H9 (cell line): Measurements from ENCODE around the gene IDI2. TPM values are rescaled to one million over a fixed set of nuclear protein-coding genes. Genes with fewer than 3 reads are reported as not detected.
A peak's percentile ranks its signal among the peaks of the same experiment; 100 is the strongest.

Experiments
- DNase-seq: peaks from one replicate; pipeline ENCODE4 v3.0.0-alpha.2; 2017
- H2AFZ ChIP-seq: one replicate; pipeline ENCODE4 v1.6.1; 2013; ENCODE audit warnings: mild to moderate bottlenecking, low read length, control low read depth, moderate library complexity
- H2AK5ac ChIP-seq: 2 replicates; pipeline ENCODE4 v1.6.1; 2013; ENCODE audit warnings: low read length, control low read depth, mixed read lengths; ENCODE audit not compliant: insufficient read length
- H2BK120ac ChIP-seq: one replicate; pipeline ENCODE4 v1.6.1; 2013; ENCODE audit warnings: low read depth, mild to moderate bottlenecking, low read length, control low read depth, inconsistent platforms; ENCODE audit not compliant: poor library complexity, severe bottlenecking
- H2BK12ac ChIP-seq: 2 replicates; pipeline ENCODE4 v1.6.1; 2013; ENCODE audit warnings: low read length, control low read depth, mixed read lengths, low read depth; ENCODE audit not compliant: insufficient read length
- H2BK15ac ChIP-seq: 2 replicates; pipeline ENCODE4 v1.6.1; 2013; ENCODE audit warnings: low read depth, low read length, control low read depth
- H2BK20ac ChIP-seq: one replicate; pipeline ENCODE4 v1.6.1; 2013; ENCODE audit warnings: low read depth, mild to moderate bottlenecking, low read length, control low read depth, inconsistent platforms; ENCODE audit not compliant: poor library complexity, severe bottlenecking
- H2BK5ac ChIP-seq: 2 replicates; pipeline ENCODE4 v1.6.1; 2013; ENCODE audit warnings: low read length, control low read depth, mixed read lengths; ENCODE audit not compliant: insufficient read length
- H3K14ac ChIP-seq: 2 replicates; pipeline ENCODE4 v1.6.1; 2013; ENCODE audit warnings: low read length, control low read depth; ENCODE audit not compliant: insufficient read depth
- H3K18ac ChIP-seq: 2 replicates; pipeline ENCODE4 v1.6.1; 2013; ENCODE audit warnings: low read depth, mild to moderate bottlenecking, mixed read lengths, low read length, control low read depth; ENCODE audit not compliant: insufficient read length
- H3K23ac ChIP-seq: 2 replicates; pipeline ENCODE4 v1.6.1; 2013; ENCODE audit warnings: low read length, control low read depth, mixed read lengths, low read depth; ENCODE audit not compliant: insufficient read length
- H3K23me2 ChIP-seq: 2 replicates; pipeline ENCODE4 v1.6.1; 2013; ENCODE audit warnings: low read depth, mild to moderate bottlenecking, mixed read lengths, low read length, control low read depth; ENCODE audit not compliant: insufficient read length, poor library complexity, severe bottlenecking
- H3K27ac ChIP-seq: 2 replicates; pipeline ENCODE4 v1.5.1; 2013; ENCODE audit warnings: low read length, control low read depth, mixed read lengths, low read depth; ENCODE audit not compliant: insufficient read length
- H3K27me3 ChIP-seq: 2 replicates; pipeline ENCODE4 v1.6.1; 2013; ENCODE audit warnings: low read length, control low read depth, inconsistent platforms; ENCODE audit not compliant: insufficient read depth
- H3K4ac ChIP-seq: 2 replicates; pipeline ENCODE4 v1.6.1; 2013; ENCODE audit warnings: low read depth, mild to moderate bottlenecking, control low read depth, inconsistent platforms, low read length, moderate library complexity
- H3K4me1 ChIP-seq: 2 replicates; pipeline ENCODE4 v1.6.1; 2013; ENCODE audit warnings: low read length, control low read depth, inconsistent platforms; ENCODE audit not compliant: insufficient read depth
- H3K4me2 ChIP-seq: 2 replicates; pipeline ENCODE4 v1.6.1; 2013; ENCODE audit warnings: low read length, control low read depth, mixed read lengths; ENCODE audit not compliant: insufficient read length, insufficient read depth
- H3K56ac ChIP-seq: 2 replicates; pipeline ENCODE4 v1.6.1; 2013; ENCODE audit warnings: low read depth, mild to moderate bottlenecking, mixed read lengths, low read length, control low read depth; ENCODE audit not compliant: insufficient read length
- H3K79me1 ChIP-seq: 2 replicates; pipeline ENCODE4 v1.6.1; 2013; ENCODE audit warnings: low read depth, mild to moderate bottlenecking, moderate library complexity, low read length, control low read depth, inconsistent platforms; ENCODE audit not compliant: insufficient read depth, poor library complexity, severe bottlenecking
- H3K79me2 ChIP-seq: 2 replicates; pipeline ENCODE4 v1.6.1; 2013; ENCODE audit warnings: low read length, control low read depth, inconsistent platforms; ENCODE audit not compliant: insufficient read depth
- H3K9ac ChIP-seq: 2 replicates; pipeline ENCODE4 v1.6.1; 2013; ENCODE audit warnings: low read length, control low read depth, mixed read lengths; ENCODE audit not compliant: insufficient read length; ENCODE audit errors: extremely low read depth
- H3K9me3 ChIP-seq: one replicate; pipeline ENCODE4 v1.6.1; 2013; ENCODE audit warnings: low read depth, low read length, inconsistent platforms; ENCODE audit not compliant: control insufficient read depth
- H3T11ph ChIP-seq: one replicate; pipeline ENCODE4 v1.6.1; 2013; ENCODE audit warnings: mild to moderate bottlenecking, low read length, control low read depth, inconsistent platforms
- H4K20me1 ChIP-seq: one replicate; pipeline ENCODE4 v1.6.1; 2013; ENCODE audit not compliant: control insufficient read depth, insufficient read length, insufficient read depth
- H4K5ac ChIP-seq: 2 replicates; pipeline ENCODE4 v1.6.1; 2013; ENCODE audit warnings: low read depth, mild to moderate bottlenecking, mixed read lengths, low read length, control low read depth; ENCODE audit not compliant: insufficient read length
- H4K8ac ChIP-seq: replicated peaks from 2 replicates; pipeline ENCODE4 v1.6.1; 2013; ENCODE audit warnings: low read length, control low read depth, mixed read lengths, low read depth; ENCODE audit not compliant: insufficient read length
- H4K91ac ChIP-seq: 2 replicates; pipeline ENCODE4 v1.6.1; 2013; ENCODE audit warnings: low read depth, mild to moderate bottlenecking, moderate library complexity, mixed read lengths, low read length, control low read depth; ENCODE audit not compliant: insufficient read length
- H3K27ac Mint-ChIP-seq, 3 experiments: 2 replicates in 2 of 3; 3 replicates in 1 of 3; pipeline ENCODE4 v1.8.0; 2020 to 2021; ENCODE audit warnings: mixed read lengths in 3 of 3, mild to moderate bottlenecking in 1 of 3, moderate library complexity in 1 of 3
- H3K27me3 Mint-ChIP-seq: 2 replicates; pipeline ENCODE4 v1.8.0; 2021; ENCODE audit warnings: low read depth, mild to moderate bottlenecking, moderate library complexity, mixed read lengths
- H3K36me3 Mint-ChIP-seq, 3 experiments: 2 replicates in 2 of 3; 3 replicates in 1 of 3; pipeline ENCODE4 v1.8.0; 2020 to 2021; ENCODE audit warnings: low read depth in 3 of 3, mixed read lengths in 3 of 3; ENCODE audit not compliant: insufficient read depth in 1 of 3
- H3K4me1 Mint-ChIP-seq, 2 experiments: 2 replicates each; pipeline ENCODE4 v1.8.0; 2020; ENCODE audit warnings: mixed read lengths in 2 of 2
- H3K4me3 Mint-ChIP-seq, 2 experiments: 2 replicates in 1 of 2; 3 replicates in 1 of 2; pipeline ENCODE4 v1.8.0; 2020 to 2021; ENCODE audit warnings: mild to moderate bottlenecking in 2 of 2, mixed read lengths in 2 of 2, moderate library complexity in 1 of 2
- H3K9me3 Mint-ChIP-seq, 2 experiments: 2 replicates in 1 of 2; 3 replicates in 1 of 2; pipeline ENCODE4 v1.8.0; 2020; ENCODE audit warnings: mild to moderate bottlenecking in 2 of 2, mixed read lengths in 2 of 2, moderate library complexity in 1 of 2
- CTCF ChIP-seq: fragments of 200-600 bp; sonication (generic); conservative IDR thresholded peaks from 3 replicates; pipeline ENCODE4 v1.8.0; 2021; ENCODE audit warnings: antibody characterized with exemption, mild to moderate bottlenecking
- WGBS: extraction: QIAGEN DNeasy Blood & Tissue Kit; methylation state at CpG from one replicate; pipeline ENCODE4 v1.1.7; 2013; ENCODE audit warnings: missing lambda C conversion rate, low lambda C conversion rate, mixed read lengths; ENCODE audit not compliant: insufficient read length; ENCODE audit errors: extremely low coverage; 5-methylcytosine and 5-hydroxymethylcytosine counted together
- total RNA-seq: library from RNA; stranded (reverse); gene quantifications from 2 replicates; pipeline ENCODE4 v1.2.1, GENCODE V29; 2021

IDI2 gene
- total RNA-seq, 1 experiment from 2014 or later, result not detected

DNA sequence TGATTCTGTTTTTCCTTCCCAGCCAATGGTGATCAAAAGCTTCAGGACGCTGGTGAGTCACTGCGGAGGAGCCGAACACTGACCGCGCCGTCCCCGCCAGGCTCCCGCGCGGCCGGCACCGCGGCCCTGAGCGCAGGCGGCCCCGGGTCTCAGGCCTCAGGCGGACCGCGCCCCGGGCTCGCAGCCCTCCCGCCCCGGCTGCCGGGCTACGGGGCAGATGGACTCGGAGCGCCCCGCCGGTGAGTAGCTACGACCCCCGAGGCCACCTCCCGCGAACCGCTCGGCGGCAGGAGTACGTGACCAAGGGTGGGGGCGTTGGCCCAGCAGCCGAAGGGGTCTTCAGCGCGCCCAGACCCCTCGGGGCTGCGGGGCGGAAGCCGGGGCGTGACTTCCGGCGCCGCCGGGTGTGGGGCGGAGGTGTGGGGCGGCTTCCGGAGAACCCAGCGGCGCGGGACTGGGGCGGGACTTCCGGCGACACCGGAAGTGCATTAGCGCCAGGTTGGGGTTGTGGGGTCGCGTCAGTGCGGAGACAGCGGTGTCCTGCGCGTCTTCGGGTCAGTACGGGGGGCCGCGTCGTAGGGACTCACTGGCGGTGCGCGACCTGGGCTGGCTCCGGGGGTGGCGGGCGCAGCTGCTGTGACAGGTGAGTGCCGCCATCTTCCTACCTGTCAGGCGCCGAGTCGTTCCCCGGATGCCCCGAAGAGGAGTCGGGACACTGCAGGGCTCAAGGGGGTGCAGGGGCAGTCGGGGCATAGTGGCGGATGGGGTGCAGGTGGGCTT lies 30.9 kb upstream of the IDI2 start, which contains the start of gene WDR37:
Gene WDR37, plus strand, starts transcription at position 60 of the 780 bp plus-strand sequence. CDS start 15,771 bp downstream, outside the sequence.
- Histone ChIP-seq H3T11ph (no peak within 1 kb of the TSS), H2BK15ac (no peak within 1 kb of the TSS; the same call in 1 of the 2 replicates), H2BK5ac (no peak within 1 kb of the TSS), H3K14ac (peak within 1 kb of the TSS; percentile 75), H3K23ac (no peak within 1 kb of the TSS), H4K20me1 (no peaks in the 10 kb centered on the region), H4K5ac (no peak within 1 kb of the TSS), H3K9me3 (no peaks in the 10 kb centered on the region), H3K18ac (peak within 1 kb of the TSS; percentile 10), H2AFZ (no peak within 1 kb of the TSS), H3K79me2 (peaks cover 22% of the 10 kb centered on the region; the same call in 1 of the 2 replicates), H3K27me3 (no peaks in the 10 kb centered on the region), H3K23me2 (no peaks in the 10 kb centered on the region), H2BK120ac (no peak within 1 kb of the TSS), H3K4ac (no peak within 1 kb of the TSS), H3K4me2 (peak within 1 kb of the TSS; percentile 84), H2BK20ac (no peak within 1 kb of the TSS), H3K27ac (peak within 1 kb of the TSS; percentile 29), H3K9ac (peak within 1 kb of the TSS; percentile 81), H2BK12ac (no peak within 1 kb of the TSS), H4K91ac (no peak within 1 kb of the TSS), H3K79me1 (peaks cover 8% of the 10 kb centered on the region), H3K56ac (no peak within 1 kb of the TSS), H3K4me1 (no peaks in the 10 kb centered on the region), H4K8ac (no peak within 1 kb of the TSS), H2AK5ac (no peak within 1 kb of the TSS)
- TF ChIP-seq CTCF, result no peak
- Mint-ChIP-seq H3K9me3 (no peaks in the 10 kb centered on the region; a peak in 1 of 5 replicates), H3K4me3 (peak within 1 kb of the TSS; percentile 97 to 99), H3K27ac (peak within 1 kb of the TSS; percentile 93 to 98 (median 96)), H3K4me1 (peaks cover 25% of the 10 kb centered on the region in 2 experiments), H3K27me3 (no peaks in the 10 kb centered on the region), H3K36me3 (peaks cover 9 to 34% (median 30%) of the 10 kb centered on the region in 3 experiments)
- peak; percentile 90 for DNase-seq
- WGBS, result no CpG with 5 or more reads among the region's 87 CpGs
